HUES48 (cell line): Measurements from ENCODE around the gene LTK.
"Not testable (repeated sequence)": the region's sequence is repeated elsewhere in the genome, so short reads cannot be mapped to it uniquely, and the experiment has no call there.

ENCODE experiments used
- H3K27ac ChIP-seq: one replicate; pipeline ENCODE4 v1.7.0; 2013; ENCODE audit warnings: low read depth, low read length, inconsistent platforms
- H3K27me3 ChIP-seq: 2 replicates; pipeline ENCODE4 v1.6.1; 2013; ENCODE audit warnings: mild to moderate bottlenecking, low read length; ENCODE audit not compliant: control insufficient read depth, insufficient read depth
- H3K36me3 ChIP-seq: 2 replicates; pipeline ENCODE4 v1.6.1; 2013; ENCODE audit warnings: low read length; ENCODE audit not compliant: control insufficient read depth, insufficient read depth
- H3K4me1 ChIP-seq: 2 replicates; pipeline ENCODE4 v1.6.1; 2013; ENCODE audit warnings: mild to moderate bottlenecking, low read length; ENCODE audit not compliant: control insufficient read depth, insufficient read depth
- H3K4me3 ChIP-seq: 2 replicates; pipeline ENCODE4 v1.5.1; 2013; ENCODE audit warnings: mild to moderate bottlenecking, low read depth, low read length
- H3K9ac ChIP-seq: 2 replicates; pipeline ENCODE4 v1.6.1; 2013; ENCODE audit warnings: mild to moderate bottlenecking, low read depth, low read length, moderate library complexity
- H3K9me3 ChIP-seq: 2 replicates; pipeline ENCODE4 v1.6.1; 2013; ENCODE audit warnings: low read length; ENCODE audit not compliant: control insufficient read depth, insufficient read depth

The LTK gene

GRCh38 chr15:41469644-41470043 lies 44.0 kb downstream of the LTK start:
- not testable (repeated sequence) for H3K27me3 ChIP-seq, H3K4me1 ChIP-seq

GRCh38 chr15:41466711-41467110 lies 46.9 kb downstream of the LTK start:
- Histone ChIP-seq H3K27ac (no peak overlapping the region), H3K9me3 (no peaks in the 10 kb centered on the region), H3K4me1 (no peaks in the 10 kb centered on the region), H3K4me3 (no peak overlapping the region), H3K9ac (no peak overlapping the region), H3K27me3 (no peaks in the 10 kb centered on the region), H3K36me3 (peaks cover 83% of the 10 kb centered on the region)

More at GRCh38 chr15:41469644-41470043, 44.0 kb downstream of the LTK start:
- H3K4me3 ChIP-seq, H3K9ac ChIP-seq, H3K27ac ChIP-seq, H3K9me3 ChIP-seq: not testable (repeated sequence)
- H3K36me3 ChIP-seq: peaks cover 76% of the 10 kb centered on the region

- Histone ChIP-seq H3K9ac (no peak overlapping the region), H3K27me3 (no peaks in the 10 kb centered on the region), H3K9me3 (no peaks in the 10 kb centered on the region), H3K4me1 (no peaks in the 10 kb centered on the region), H3K27ac (no peak overlapping the region), H3K4me3 (no peak overlapping the region), H3K36me3 (peaks cover 76% of the 10 kb centered on the region)
Measured at GRCh38 chr15:41465822-41466421, 47.7 kb downstream of the LTK start.

GRCh38 chr15:41464889-41465580 lies 48.6 kb downstream of the LTK start:
- Histone ChIP-seq H3K4me1 (no peaks in the 10 kb centered on the region), H3K27ac (no peak overlapping the region), H3K9ac (no peak overlapping the region), H3K36me3 (peaks cover 69% of the 10 kb centered on the region), H3K27me3 (no peaks in the 10 kb centered on the region), H3K4me3 (no peak overlapping the region), H3K9me3 (no peaks in the 10 kb centered on the region)

GRCh38 chr15:41462084-41462795 lies 51.4 kb downstream of the LTK start:
- Histone ChIP-seq H3K27me3 (no peaks in the 10 kb centered on the region), H3K27ac (no peak overlapping the region), H3K4me3 (no peak overlapping the region), H3K9me3 (no peaks in the 10 kb centered on the region), H3K36me3 (peaks cover 68% of the 10 kb centered on the region), H3K4me1 (no peaks in the 10 kb centered on the region), H3K9ac (no peak overlapping the region)
